MM.1S (cell line): ENCODE measurements around the gene UGGT1.

Source experiments
- DNase-seq: peaks from one replicate; pipeline ENCODE4 v3.0.0-alpha.2; 2015
- H2AFZ ChIP-seq: fragments of 300-600 bp; sonication (generic); 2 replicates; pipeline ENCODE4 v1.6.0; 2016; ENCODE audit warnings: antibody characterized with exemption, low read length
- H3F3A ChIP-seq: fragments of 300-600 bp; sonication (generic); 2 replicates; pipeline ENCODE4 v1.6.1; 2016; ENCODE audit warnings: mild to moderate bottlenecking, antibody characterized with exemption, low read length, moderate library complexity, mixed read lengths; ENCODE audit not compliant: insufficient read depth
- H3K27ac ChIP-seq: fragments of 300-600 bp; sonication (generic); 2 replicates; pipeline ENCODE4 v1.5.1; 2016; ENCODE audit warnings: mild to moderate bottlenecking, low read length
- H3K27me3 ChIP-seq: fragments of 300-600 bp; sonication (generic); replicated peaks from 2 replicates; pipeline ENCODE4 v1.6.0; 2016; ENCODE audit warnings: low read length; ENCODE audit not compliant: insufficient read depth
- H3K36me3 ChIP-seq: fragments of 300-600 bp; sonication (generic); replicated peaks from 2 replicates; pipeline ENCODE4 v1.6.1; 2016; ENCODE audit warnings: mild to moderate bottlenecking, low read length, mixed read lengths; ENCODE audit not compliant: insufficient read depth
- H3K4me1 ChIP-seq: fragments of 300-600 bp; sonication (generic); 2 replicates; pipeline ENCODE4 v1.6.1; 2016; ENCODE audit warnings: low read length, mixed read lengths
- H3K4me2 ChIP-seq: fragments of 300-600 bp; sonication (generic); 2 replicates; pipeline ENCODE4 v1.6.0; 2016; ENCODE audit warnings: low read depth, low read length
- H3K4me3 ChIP-seq: fragments of 300-600 bp; sonication (generic); 2 replicates; pipeline ENCODE4 v1.5.1; 2016; ENCODE audit warnings: low read length, mixed read lengths
- H3K79me2 ChIP-seq: fragments of 300-600 bp; sonication (generic); 2 replicates; pipeline ENCODE4 v1.6.1; 2016; ENCODE audit warnings: mixed run types, low read length, mixed read lengths
- H3K9ac ChIP-seq: fragments of 300-600 bp; sonication (generic); 2 replicates; pipeline ENCODE4 v1.6.1; 2016; ENCODE audit warnings: low read length, mixed read lengths
- H3K9me2 ChIP-seq: fragments of 300-600 bp; sonication (generic); replicated peaks from 2 replicates; pipeline ENCODE4 v1.6.1; 2016; ENCODE audit warnings: mild to moderate bottlenecking, low read length, mixed read lengths; ENCODE audit not compliant: insufficient read depth
- H3K9me3 ChIP-seq: fragments of 300-600 bp; sonication (generic); replicated peaks from 2 replicates; pipeline ENCODE4 v1.6.1; 2016; ENCODE audit warnings: mild to moderate bottlenecking, low read length, mixed read lengths; ENCODE audit not compliant: insufficient read depth
- H4K20me1 ChIP-seq: fragments of 300-600 bp; sonication (generic); 2 replicates; pipeline ENCODE4 v1.6.1; 2016; ENCODE audit warnings: mild to moderate bottlenecking, low read length, moderate library complexity, mixed read lengths; ENCODE audit not compliant: insufficient read depth
- CTCF ChIP-seq: fragments of 300-600 bp; sonication (generic); IDR thresholded peaks from 2 replicates; pipeline ENCODE4 v1.5.1; 2016; ENCODE audit warnings: antibody characterized with exemption, low read length, mixed read lengths
- EZH2 ChIP-seq: fragments of 300-600 bp; sonication (generic); optimal IDR thresholded peaks from 2 replicates; pipeline ENCODE3; 2017; ENCODE audit warnings: low read depth, mild to moderate bottlenecking, antibody characterized with exemption, low read length, mixed read lengths
- EZH2phosphoT487 ChIP-seq: fragments of 300-600 bp; sonication (generic); IDR thresholded peaks from 2 replicates; pipeline ENCODE4 v1.6.1; 2018; ENCODE audit warnings: antibody characterized with exemption, low read length

The UGGT1 gene

DNA sequence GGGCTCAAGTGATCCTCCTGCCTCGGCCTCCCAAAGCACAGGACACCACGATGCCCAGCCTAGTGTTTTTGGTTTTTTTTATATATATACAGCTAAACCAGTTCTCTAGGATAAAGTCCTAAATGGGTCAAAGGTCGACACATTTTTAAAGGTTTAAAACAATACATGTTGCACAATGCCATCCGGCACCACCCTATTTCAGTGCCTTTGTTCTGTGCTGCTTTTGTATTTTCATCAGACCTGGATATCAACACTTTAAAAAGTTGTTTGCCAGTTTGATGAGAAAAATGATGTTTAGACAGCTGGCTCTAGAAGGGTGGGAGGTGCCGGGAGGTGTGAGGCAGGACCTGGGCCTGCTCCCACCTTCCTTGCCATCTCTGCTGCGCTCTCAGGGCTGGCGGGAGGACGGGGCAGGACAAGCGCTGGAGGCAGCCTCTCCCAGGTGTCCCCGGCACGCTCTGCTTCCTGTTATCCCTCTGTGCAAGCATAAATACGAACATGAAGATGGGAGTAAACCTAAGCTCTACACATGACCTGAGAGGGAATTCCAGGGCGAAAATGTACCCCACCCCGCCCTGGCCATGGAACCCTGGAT lies 124.0 kb downstream of the UGGT1 start:
- Histone ChIP-seq H4K20me1 (no peaks in the 10 kb centered on the region), H3K27ac (no peak overlapping the region), H2AFZ (no peak overlapping the region), H3K27me3 (no peaks in the 10 kb centered on the region), H3K36me3 (no peaks in the 10 kb centered on the region), H3K9ac (no peak overlapping the region), H3K4me2 (no peak overlapping the region), H3K4me3 (no peak overlapping the region), H3K79me2 (no peaks in the 10 kb centered on the region), H3K9me2 (no peaks in the 10 kb centered on the region), H3K9me3 (no peaks in the 10 kb centered on the region), H3F3A (no peaks in the 10 kb centered on the region), H3K4me1 (no peaks in the 10 kb centered on the region)
- no peak for DNase-seq
- TF ChIP-seq EZH2phosphoT487 (no peak), CTCF (no peak), EZH2 (no peak)

- Histone ChIP-seq H4K20me1 (no peaks in the 10 kb centered on the region), H3K27me3 (no peaks in the 10 kb centered on the region), H3K4me1 (no peaks in the 10 kb centered on the region), H3K36me3 (no peaks in the 10 kb centered on the region), H3K4me2 (no peak overlapping the region), H2AFZ (no peak overlapping the region), H3K27ac (no peak overlapping the region), H3K79me2 (no peaks in the 10 kb centered on the region), H3K9me3 (no peaks in the 10 kb centered on the region), H3K4me3 (no peak overlapping the region), H3F3A (no peaks in the 10 kb centered on the region), H3K9ac (no peak overlapping the region), H3K9me2 (no peaks in the 10 kb centered on the region)
- DNase-seq = no peak
- TF ChIP-seq CTCF (no peak), EZH2 (no peak), EZH2phosphoT487 (no peak)
These were observed 125.1 kb downstream of the UGGT1 start for GRCh38 chr2:128215897-128216642.

- Histone ChIP-seq H3K4me1 (no peaks in the 10 kb centered on the region), H3K27me3 (no peaks in the 10 kb centered on the region), H3K27ac (no peak overlapping the region), H2AFZ (no peak overlapping the region), H3K9me2 (no peaks in the 10 kb centered on the region), H4K20me1 (no peaks in the 10 kb centered on the region), H3F3A (no peaks in the 10 kb centered on the region), H3K4me3 (no peak overlapping the region), H3K9ac (no peak overlapping the region), H3K36me3 (no peaks in the 10 kb centered on the region), H3K9me3 (no peaks in the 10 kb centered on the region), H3K79me2 (no peaks in the 10 kb centered on the region), H3K4me2 (no peak overlapping the region)
- no peak for DNase-seq
- no peak for TF ChIP-seq EZH2phosphoT487
- TF ChIP-seq EZH2 = no peak
These were observed 126.7 kb downstream of the UGGT1 start for GRCh38 chr2:128217671-128218070.

- TF ChIP-seq EZH2 = no peak
- no peak for TF ChIP-seq CTCF
- no peak for TF ChIP-seq EZH2phosphoT487
These were observed 128.9 kb downstream of the UGGT1 start for GRCh38 chr2:128219891-128220290.

More at GRCh38 chr2:128219891-128220290, 128.9 kb downstream of the UGGT1 start:
- Histone ChIP-seq H3F3A (no peaks in the 10 kb centered on the region), H3K9me3 (no peaks in the 10 kb centered on the region), H3K4me2 (no peak overlapping the region), H3K27ac (no peak overlapping the region), H3K27me3 (no peaks in the 10 kb centered on the region), H4K20me1 (no peaks in the 10 kb centered on the region), H3K79me2 (no peaks in the 10 kb centered on the region), H2AFZ (no peak overlapping the region), H3K4me1 (no peaks in the 10 kb centered on the region), H3K36me3 (no peaks in the 10 kb centered on the region), H3K4me3 (no peak overlapping the region), H3K9me2 (no peaks in the 10 kb centered on the region), H3K9ac (no peak overlapping the region)
- DNase-seq = no peak
